ENCODE data around the gene GDF3. TPM values are rescaled to one million over a fixed set of nuclear protein-coding genes. Genes with fewer than 3 reads are reported as not detected.

The GDF3 gene
- total and polyA plus RNA-seq, 2 of the 13 experiments (the other 11 are each of a cell fraction or from before 2014, with no cell fraction given) = not detected

- no peak overlapping the region for H3K27ac ChIP-seq (ENCODE audit: extremely low read length, insufficient read depth, low read length)
- CTCF ChIA-PET (ENCODE audit: low intra/inter-chr PET ratio, low total read pairs) = no interaction called here
- POLR2A ChIA-PET = no interaction called here
- H3K27me3 ChIP-seq (ENCODE audit: control insufficient read depth in 1 of 2, insufficient read depth in 2 of 2, low read length in 2 of 2) = 0 out of 5 replicates have a peak, but pooled peaks cover 0 to 4% of the 10 kb centered on the region in 2 experiments
- no peaks in the 10 kb centered on the region for H3K36me3 ChIP-seq (replicated peaks in 1 of 2; ENCODE audit: control insufficient read depth in 1 of 2, insufficient read depth in 2 of 2, low read length in 2 of 2)
- no peak for ATAC-seq
- H3K79me2 ChIP-seq (ENCODE audit: insufficient read depth, low read length) = no peaks in the 10 kb centered on the region
- no peak for DNase-seq (ENCODE audit: low spot score)
- H3K4me2 ChIP-seq (ENCODE audit: low read depth, low read length) = no peak overlapping the region
- TF ChIP-seq SP140L (CRISPR knock-in tag; IDR thresholded peaks at IDR 0.05; ENCODE audit: borderline replicate concordance) (no peak), ZNF567 (CRISPR knock-in tag; IDR thresholded peaks at IDR 0.05; ENCODE audit: borderline replicate concordance) (no peak), PHF21A (CRISPR knock-in tag; IDR thresholded peaks at IDR 0.05) (no peak), ARHGAP35 (CRISPR knock-in tag; IDR thresholded peaks at IDR 0.05; ENCODE audit: borderline replicate concordance) (no peak), CREB1 (IDR thresholded peaks at IDR 0.05) (no peak), CREB1 (CRISPR knock-in tag; IDR thresholded peaks at IDR 0.05) (no peak), ZNF350 (CRISPR knock-in tag; IDR thresholded peaks at IDR 0.05; ENCODE audit: borderline replicate concordance, low read depth) (no peak), ZNF83 (CRISPR knock-in tag; IDR thresholded peaks at IDR 0.05; ENCODE audit: borderline replicate concordance) (no peak), ZNF430 (CRISPR knock-in tag; IDR thresholded peaks at IDR 0.05) (no peak), ARNT2 (CRISPR knock-in tag; IDR thresholded peaks at IDR 0.05; ENCODE audit: low read depth) (no peak), CBFB (CRISPR knock-in tag; IDR thresholded peaks at IDR 0.05) (no peak)
- TF ChIP-seq, protein P1, sequence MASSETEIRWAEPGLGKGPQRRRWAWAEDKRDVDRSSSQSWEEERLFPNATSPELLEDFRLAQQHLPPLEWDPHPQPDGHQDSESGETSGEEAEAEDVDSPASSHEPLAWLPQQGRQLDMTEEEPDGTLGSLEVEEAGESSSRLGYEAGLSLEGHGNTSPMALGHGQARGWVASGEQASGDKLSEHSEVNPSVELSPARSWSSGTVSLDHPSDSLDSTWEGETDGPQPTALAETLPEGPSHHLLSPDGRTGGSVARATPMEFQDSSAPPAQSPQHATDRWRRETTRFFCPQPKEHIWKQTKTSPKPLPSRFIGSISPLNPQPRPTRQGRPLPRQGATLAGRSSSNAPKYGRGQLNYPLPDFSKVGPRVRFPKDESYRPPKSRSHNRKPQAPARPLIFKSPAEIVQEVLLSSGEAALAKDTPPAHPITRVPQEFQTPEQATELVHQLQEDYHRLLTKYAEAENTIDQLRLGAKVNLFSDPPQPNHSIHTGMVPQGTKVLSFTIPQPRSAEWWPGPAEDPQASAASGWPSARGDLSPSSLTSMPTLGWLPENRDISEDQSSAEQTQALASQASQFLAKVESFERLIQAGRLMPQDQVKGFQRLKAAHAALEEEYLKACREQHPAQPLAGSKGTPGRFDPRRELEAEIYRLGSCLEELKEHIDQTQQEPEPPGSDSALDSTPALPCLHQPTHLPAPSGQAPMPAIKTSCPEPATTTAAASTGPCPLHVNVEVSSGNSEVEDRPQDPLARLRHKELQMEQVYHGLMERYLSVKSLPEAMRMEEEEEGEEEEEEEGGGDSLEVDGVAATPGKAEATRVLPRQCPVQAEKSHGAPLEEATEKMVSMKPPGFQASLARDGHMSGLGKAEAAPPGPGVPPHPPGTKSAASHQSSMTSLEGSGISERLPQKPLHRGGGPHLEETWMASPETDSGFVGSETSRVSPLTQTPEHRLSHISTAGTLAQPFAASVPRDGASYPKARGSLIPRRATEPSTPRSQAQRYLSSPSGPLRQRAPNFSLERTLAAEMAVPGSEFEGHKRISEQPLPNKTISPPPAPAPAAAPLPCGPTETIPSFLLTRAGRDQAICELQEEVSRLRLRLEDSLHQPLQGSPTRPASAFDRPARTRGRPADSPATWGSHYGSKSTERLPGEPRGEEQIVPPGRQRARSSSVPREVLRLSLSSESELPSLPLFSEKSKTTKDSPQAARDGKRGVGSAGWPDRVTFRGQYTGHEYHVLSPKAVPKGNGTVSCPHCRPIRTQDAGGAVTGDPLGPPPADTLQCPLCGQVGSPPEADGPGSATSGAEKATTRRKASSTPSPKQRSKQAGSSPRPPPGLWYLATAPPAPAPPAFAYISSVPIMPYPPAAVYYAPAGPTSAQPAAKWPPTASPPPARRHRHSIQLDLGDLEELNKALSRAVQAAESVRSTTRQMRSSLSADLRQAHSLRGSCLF (CRISPR knock-in tag; IDR thresholded peaks at IDR 0.05; ENCODE audit: borderline replicate concordance) = no peak
- 24% methylated on average over 3 of the region's 3 CpGs for WGBS (ENCODE audit: low lambda C conversion rate)
- in situ Hi-C loops (cut with HindIII; ENCODE audit: extremely low pct_ligation_motif_present, low pct_unique_long_range_greater_than_20kb) (no loop called here), intact Hi-C loops (cut with micrococcal nuclease; ENCODE audit: unreplicated experiment) (no loop called here)
- no peaks in the 10 kb centered on the region for H3K9me3 ChIP-seq (ENCODE audit: low read length)
- no TSS peak for BruUV-seq (replicated peaks)
- no peak for FAIRE-seq
- H2AFZ ChIP-seq (ENCODE audit: low read length) = no peak overlapping the region
- H3K4me3 ChIP-seq (replicated peaks in 1 of 3; ENCODE audit: insufficient read depth in 1 of 3, low read depth in 2 of 3, low read length in 3 of 3) = no peak overlapping the region
- no peak overlapping the region for H3K9ac ChIP-seq (ENCODE audit: insufficient read depth, low read depth, low read length)
- H4K20me1 ChIP-seq (ENCODE audit: insufficient read depth, low read length) = no peaks in the 10 kb centered on the region
- no peaks in the 10 kb centered on the region for H3K4me1 ChIP-seq (ENCODE audit: insufficient read depth, low read length)
Observed at GRCh38 chr12:7694556-7695236, 879 bp downstream of the GDF3 start.

Measured in HepG2 (cell line).